ENCODE measurements around the gene ORC2.
A peak's percentile ranks its signal among the peaks of the same experiment; 100 is the strongest.
"Not testable (repeated sequence)": the region's sequence is repeated elsewhere in the genome, so short reads cannot be mapped to it uniquely, and the experiment has no call there.

ORC2 gene

DNA sequence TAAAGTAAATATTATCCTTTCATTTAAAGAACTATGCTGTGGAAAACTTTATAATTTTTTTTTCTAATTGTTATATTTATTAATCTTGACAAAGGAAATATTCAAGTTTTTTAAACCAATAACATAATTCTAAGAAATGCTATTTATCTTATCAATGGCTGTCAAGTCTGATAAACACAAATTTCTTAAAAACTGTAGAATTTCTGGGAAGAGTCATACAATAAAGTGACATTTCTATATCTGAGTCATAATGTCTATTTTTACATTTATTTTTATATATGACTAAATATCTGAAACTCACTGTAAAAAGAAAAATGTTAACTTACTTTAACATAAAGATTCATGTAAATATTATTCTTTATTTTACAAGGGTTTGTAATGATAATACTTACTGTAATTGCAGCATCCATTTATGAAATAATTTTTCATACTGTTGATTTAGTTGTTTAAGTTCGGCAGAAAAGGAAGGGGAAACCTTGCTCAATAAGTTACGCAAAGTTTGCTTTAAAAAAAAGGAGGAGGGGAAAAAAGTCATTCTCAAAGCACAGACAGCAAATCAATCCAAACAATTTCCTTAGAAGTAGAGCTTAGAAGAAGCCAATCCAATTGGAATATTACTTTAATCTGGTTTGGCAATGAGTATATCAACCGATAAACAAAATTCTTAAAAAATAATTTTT lies 32.4 kb downstream of the ORC2 start:
- no peak for DNase-seq (ENCODE audit: low spot score)

DNA sequence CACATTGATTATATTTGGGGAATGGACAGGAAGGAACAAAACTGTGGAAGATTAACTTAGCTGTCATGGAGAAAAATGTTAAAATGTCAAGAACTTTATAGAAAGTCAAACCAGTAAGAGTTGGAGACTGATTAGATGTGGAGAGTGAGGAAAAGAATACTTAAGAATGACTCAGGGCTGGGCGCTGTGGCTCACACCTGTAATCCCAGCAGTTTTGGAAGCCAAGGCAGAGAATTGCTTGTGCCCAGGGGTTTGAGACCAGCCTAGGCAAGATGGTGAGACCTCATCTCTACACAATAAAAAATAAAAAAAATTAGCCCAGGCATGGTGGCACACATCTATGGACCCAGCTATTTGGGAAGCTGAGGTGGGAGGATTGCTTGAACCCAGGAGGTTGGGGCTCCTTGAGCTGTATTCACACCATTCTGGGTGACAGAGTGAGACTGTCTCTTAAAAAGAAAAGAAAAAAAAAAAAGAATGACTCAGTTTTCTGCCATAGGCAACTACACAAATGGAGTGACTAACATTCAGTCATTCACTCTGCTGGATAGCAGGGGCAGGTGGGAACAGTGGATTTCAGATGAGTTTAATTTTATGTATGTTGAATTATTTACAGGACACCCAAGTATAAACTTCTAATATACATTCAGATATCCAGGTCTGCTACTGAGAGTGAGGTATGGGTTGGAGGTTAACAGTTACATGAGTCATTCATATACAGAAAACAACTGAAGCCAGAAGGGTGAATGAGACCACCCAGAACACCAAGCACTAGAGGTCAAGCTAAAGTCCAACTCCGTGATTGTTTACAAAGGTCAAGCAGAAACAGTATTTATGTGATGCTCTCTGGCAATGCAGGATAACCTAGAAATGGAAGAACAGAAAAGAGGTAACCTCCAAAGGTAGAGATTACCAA lies 33.9 kb downstream of the ORC2 start:
- peak; percentile 36 for DNase-seq (ENCODE audit: low spot score)

DNA sequence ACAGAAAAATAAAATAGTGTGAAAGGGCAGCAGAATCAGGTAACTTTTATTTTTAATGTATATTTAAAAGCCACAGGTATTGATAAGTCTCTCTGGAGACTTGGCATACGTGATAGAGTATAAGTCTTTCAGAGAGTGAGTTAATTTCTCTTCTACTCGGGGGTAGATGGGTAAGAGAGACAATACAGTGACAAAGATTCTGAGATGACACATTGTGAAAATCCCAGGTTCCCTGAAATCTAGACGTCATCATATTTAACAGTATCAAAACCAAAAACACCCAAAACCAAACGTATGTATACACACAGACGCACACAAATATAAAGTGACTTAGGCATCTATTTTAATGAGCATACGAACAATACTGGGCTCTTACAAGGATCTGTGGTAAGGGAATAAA lies 41.0 kb downstream of the ORC2 start:
- no peak for DNase-seq (ENCODE audit: low spot score)

DNA sequence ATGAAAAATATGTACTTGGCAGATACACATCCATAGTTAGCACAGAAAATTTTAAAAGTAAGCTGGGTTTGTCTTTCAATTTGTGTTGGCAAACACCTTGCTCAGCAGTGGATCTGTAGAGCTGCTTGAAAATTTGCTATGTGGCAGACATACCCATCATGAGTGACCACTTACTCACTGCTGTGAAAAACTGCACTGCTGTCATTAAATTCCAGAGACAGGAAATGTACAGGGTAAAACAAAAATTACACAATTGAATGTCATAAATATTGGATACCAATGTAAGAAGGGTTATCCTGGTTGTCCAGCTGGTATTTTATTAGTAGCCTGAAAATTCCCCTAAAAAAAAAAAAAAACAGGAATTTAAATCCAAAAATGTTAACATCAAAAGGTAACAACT lies 49.8 kb downstream of the ORC2 start:
- peak; percentile 59 for DNase-seq (ENCODE audit: low spot score)

DNA sequence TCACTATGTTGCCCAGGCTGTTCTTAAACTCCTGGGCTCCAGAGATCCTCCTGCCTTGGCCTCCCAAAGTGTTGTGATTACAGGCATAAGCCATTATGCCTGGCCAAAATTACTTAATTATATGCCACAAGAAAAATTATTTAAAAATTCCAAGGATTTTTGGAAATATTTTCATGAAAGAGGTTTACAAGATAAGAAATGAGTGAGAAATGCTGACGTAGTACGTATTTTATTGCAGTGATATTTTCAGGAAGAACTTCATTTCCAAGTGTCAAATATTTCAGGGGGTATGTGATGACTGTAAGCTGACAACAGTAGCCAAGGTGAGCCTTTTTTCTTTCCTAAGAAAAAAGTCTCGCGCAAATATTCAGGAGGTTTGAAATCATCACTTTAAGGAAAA lies 53.5 kb downstream of the ORC2 start:
- DNase-seq (ENCODE audit: low spot score): no peak

DNA sequence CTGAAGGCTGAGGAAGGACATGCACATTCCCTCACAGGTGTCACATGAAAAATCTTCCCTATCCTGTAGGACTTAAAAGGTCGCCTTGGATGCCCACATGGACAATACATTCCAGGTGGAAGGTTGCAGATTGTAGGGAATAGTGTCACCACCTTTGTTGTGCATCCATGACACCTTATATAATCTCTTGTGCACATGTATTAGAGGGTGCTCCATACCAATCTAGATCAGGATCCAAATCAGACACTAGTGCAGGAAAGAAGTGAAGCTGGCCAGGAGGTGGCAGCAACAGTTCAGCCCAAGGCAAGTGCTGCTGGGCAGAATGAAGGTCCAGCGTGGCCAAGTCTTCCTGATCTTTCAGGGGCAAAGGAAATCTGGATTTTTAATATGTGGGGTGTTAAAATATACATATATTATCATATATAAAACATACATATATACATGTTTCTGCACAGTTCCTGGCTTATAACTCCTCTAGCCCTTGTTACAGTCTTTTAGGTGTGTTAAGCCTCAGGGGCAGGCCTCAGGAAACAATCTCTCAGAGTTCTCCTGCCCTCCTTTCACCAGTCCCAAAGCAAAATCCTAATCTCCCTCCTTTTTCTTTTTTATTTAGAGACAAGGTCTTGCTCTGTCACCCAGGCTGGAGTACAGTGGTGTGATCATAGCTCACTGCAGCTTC lies 57.7 kb downstream of the ORC2 start:
- DNase-seq (ENCODE audit: low spot score): peak; percentile 72

DNA sequence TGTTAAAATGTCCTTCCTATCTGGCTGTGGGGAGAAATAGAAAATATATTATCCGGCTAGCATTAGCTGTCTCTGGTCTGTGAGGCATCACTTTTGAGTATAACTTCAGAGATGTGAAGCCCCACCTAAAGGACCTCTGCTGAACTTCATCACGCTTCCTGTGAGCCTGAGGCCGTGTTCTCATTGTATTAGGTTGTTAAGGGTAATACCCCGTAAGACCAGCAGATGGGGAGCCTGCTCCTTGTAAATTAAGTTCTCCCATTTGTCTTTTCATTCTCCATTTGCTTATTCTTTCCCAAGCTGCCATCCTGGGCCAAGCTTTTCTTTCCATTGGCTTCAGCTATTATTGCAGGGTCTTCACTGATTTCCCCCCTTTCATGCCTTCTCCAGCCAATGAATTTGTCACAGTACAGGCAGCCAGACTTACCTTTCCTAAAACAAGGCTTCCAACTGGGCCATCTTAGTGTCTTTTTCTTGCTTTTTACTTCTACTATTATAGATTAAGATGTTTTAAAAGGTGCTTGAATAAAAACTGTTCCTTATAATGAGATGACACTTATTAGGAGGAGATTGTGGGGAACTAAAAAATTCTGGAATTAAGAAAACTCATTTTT lies 61.9 kb downstream of the ORC2 start:
- peak; percentile 91 for DNase-seq (ENCODE audit: low spot score)

DNA sequence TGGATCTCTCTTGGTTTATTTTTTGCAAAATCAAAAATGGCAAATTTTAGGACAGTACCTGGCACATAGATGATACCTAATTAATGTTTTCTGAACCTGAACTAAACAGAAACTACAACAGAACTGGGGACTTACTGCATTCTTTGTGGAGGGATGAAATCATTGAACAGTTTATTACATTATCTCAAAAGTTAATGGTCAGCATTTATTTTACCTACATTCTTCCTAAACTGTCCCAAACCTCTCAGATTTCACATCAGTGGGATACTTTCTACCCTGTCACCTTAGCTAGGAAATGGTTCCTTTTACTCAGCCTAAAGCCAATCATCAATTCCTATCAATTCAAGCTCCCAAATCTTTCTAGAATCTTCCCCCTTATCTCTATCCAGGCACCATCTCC lies 64.0 kb downstream of the ORC2 start:
- no peak for DNase-seq (ENCODE audit: low spot score)

DNA sequence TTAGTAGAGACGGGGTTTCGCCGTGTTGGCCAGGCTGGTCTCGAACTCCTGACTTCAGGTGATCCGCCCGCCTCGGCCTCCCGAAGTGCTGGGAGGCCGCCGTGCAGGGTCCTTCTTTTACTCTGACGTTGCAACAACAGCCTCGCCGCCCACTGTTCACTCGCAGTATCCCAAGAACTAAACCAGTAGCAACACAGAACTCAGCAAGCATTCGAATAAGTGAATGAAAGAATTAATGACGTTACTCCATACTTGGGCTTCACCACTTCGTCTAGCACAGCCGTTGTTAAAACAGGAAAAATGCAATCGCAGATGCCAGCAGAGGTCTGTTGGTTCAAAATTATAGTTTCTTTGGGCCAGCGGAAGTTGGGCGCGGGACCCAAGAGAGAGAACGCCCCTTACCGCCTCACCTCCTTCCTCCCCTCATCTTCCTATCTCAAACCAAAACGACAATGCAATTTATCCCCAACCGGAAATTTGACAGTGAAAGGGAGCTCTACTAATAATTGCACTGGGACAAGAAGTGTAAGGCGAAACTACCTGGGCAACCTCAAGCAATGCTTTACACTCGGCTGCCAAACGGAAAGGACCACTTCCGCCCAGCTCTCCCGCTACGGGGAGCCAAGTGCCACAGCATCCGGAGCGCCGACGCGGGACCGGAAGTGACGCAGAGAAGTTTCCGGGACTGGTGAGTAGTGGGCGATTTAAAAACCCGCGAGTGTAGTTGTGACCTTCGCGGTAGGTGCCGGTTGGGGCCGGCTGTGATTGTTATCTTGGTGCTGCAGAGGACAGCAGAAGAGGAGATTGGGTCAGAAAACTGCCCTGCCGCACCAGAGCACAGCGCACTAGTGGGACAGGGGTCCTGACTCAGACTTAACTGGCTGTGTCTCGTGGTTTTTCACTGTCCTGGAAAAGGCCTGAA lies 74.5 kb downstream of the ORC2 start, which contains the start of the genes NIF3L1 and PPIL3:
TSS of gene NIF3L1 (plus strand) at position 668 of the 922 bp plus-strand sequence. CDS start 2,573 bp downstream, outside the sequence.
TSS of gene PPIL3 (minus strand) at position 374 of the 922 bp plus-strand sequence. CDS start 1,462 bp downstream, outside the sequence.
- DNase-seq (ENCODE audit: low spot score): peak; percentile 98

DNA sequence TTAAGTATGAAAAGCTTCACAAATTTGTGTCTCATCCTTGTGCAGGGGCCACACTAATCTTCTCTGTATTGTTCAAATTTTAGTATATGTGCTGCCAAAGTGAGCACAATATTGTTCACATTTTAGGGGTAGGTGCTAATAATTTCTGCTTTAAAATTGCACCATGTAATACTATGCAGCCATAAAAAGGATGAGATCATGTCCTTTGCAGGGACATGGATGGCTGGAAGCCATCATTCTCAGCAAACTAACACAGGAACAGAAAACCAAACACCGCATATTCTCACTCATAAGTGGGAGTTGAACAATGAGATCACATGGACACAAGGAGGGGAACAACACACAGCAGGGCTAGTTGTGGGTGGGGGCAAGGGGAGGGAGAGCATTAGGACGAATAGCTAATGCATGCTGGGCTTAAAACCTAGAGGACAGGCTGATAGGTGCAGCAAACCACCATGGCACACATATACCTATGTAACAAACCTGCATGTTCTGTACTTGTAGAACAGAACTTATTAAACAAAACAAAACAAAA lies 81.7 kb downstream of the ORC2 start:
- DNase-seq (ENCODE audit: low spot score): not testable (repeated sequence)

DNA sequence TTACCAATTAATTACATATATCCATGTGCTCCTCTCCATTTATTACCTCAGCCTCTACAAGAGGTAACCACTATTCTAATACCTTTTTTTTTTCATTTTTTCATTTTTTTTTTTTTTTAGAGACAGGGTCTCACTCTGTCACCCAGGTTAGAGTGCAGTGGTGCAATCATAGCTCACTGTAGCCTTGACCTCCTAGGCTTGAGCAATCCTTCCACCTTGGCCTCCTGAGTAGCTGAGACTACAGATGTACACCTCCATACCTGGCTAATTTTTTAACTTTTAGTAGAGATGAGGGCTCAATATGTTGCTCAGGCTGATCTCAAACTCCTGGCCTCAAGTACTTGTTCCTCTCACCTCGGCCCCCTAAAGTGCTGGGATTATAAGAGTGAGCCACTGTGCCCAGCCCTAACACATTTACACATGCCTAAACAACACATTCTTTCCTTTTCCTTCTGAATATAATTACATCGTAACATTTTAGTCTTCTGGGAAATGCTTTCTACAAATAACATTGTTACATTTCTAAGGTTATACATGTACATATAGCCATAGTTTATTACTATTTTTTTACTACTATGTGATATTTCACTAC lies 85.1 kb downstream of the ORC2 start:
- DNase-seq (ENCODE audit: low spot score): no peak

DNA sequence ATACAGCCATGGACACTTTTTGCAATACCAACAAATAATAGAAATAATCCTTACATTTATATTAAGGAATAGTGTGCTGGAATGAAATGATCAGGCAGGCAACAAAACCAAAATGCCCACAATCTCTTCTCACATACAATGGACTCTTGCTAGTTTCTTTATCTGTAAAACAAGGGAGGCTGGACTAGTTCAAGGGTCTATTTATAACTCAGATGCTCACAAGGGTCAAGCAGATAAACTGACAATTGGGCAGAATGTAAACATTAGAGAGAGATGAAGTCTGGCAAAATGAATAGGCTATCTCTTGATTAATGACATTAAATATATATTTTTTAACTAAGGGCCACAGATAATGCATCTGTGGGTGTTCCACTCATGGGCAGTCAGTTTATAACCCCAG lies 86.0 kb downstream of the ORC2 start:
- DNase-seq (ENCODE audit: low spot score): no peak

DNA sequence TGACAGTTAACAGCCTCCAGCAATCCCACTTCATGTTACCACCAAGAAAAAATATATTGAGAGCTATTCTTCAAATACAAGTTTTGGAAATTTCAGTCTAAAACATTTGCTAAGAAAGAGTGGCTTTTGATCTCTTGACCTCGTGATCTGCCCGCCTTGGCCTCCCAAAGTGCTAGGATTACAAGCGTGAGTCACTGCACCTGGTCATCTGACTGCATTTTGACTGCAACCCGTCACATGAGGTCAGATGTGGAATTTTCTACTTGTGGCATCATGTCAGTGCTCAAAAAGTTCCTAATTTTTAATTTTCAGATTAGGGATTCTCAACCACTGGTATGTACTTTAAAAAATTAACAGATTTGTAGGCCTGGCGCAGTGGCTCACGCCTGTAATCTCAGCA lies 89.9 kb downstream of the ORC2 start:
- no peak for DNase-seq (ENCODE audit: low spot score)

DNA sequence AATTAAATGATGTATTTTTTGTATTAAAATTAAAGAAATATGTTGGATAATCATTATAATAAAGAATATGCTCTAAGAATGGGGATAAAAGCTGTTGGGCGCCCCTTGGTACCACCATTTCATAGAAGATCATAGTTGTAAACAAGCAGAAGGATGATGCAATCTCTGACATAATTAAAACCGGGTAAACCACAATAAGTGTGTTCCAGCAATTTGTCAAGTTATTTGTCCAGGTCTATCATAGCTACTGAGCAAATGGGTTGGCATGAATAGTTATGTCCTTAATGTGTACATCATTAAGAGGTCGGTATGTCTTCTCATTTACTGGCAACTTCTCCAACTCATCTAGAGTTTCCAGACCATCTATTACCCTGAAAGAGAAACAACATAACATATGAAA lies 92.3 kb downstream of the ORC2 start:
- no peak for DNase-seq (ENCODE audit: low spot score)

DNA sequence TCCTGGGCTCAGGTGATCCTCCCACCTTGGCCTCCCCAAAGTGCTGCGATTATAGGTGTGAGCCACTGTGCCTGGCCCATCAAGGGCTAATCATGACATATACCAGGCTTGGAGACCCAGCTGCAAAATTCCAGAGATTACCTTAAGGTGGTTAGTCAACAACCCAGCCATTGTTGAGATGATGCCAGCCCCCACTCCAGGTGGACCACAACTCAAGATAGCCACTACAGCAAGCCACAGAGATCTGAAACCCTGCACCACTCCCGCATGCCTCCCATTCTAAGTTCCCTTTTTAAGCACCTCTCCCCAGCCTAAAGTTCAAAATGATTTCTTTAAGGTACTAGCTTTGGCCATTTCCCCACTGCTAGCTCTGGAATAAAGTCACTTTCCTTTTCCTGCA lies 94.4 kb downstream of the ORC2 start:
- no peak for DNase-seq (ENCODE audit: low spot score)

DNA sequence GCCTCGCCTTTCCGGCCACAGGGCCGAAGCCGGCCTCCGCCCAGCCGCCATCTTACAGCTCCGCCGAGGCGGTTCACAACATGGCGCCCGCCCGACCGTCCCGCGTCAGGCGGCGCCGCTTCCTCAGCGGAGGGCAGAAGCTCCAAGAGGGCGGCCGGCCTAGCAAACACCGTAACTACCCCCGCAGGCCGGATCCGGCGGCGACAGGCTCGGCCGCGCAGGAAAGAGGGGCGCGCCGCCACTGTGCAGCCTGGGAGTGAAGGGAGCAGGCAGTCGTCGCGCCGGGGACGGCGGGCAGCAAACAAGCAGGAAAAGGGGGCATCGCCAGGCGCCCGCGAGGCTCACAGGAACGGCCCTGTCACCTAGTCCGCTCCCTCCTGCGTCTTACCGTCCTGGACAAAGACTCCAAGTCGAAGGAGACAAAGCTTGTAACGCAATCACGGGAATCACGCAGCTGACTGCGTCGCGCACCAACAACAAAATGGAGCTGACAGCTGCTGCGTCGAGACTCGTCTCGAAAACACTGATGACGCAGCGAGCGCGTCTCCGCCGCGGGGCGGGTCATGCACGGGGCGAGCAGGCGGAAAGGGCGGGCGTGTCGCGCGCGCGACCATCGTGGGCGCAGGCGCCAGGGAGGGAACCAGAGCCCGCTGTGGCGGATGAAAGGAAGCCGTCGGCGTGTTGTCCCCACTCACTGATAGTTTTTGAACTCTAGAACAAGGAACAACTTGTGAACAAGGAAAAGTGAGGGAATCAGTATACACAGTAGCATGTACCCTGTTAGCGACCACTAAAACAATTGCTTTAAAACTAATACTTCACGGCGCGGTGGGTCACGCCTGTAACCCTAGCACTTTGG lies 99.1 kb downstream of the ORC2 start, which contains the start of gene CLK1:
TSS of gene CLK1 (minus strand) at position 483 of the 859 bp plus-strand sequence. CDS start 2,796 bp downstream, outside the sequence.
- DNase-seq (ENCODE audit: low spot score): peak; percentile 93

DNA sequence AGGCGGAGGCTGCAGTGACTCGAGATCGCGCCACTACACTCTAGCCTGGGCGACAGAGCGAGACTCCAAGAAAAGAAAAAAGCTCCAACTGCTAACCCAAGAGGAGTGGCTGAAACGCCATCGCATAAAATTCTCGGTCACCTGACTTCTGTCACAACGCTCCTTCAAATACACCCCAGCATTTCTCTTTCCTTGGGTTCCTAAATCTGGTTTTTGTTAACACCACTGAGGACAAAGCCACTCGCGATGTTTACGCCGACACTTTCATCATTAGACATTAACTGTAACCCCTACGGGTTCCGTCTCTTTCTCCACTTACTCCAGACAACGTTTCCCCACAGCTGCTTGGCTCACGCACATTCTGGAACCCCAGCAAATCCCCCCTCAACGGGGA lies 99.7 kb downstream of the ORC2 start:
- DNase-seq (ENCODE audit: low spot score): peak; percentile 32

DNA sequence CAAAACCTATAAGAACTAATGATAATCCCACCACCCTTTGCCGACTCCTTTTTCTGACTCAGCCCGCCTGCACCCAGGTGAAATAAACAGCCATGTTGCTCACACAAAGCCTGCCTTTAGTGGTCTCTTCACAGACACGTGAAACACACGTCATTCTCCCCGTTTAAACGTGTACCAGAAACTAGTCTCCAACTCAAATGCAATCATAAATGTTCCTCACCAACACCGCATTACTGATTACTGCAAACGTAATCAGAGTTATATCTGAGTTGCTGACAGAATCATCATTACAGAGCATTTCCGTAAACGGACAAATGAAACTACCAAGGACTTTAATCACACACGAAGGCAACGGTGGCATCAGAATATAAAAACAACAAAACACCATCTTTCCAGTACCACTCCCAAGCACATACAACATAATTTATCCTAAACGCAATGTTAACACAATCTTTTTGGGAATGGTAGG lies 100.9 kb downstream of the ORC2 start:
- peak; percentile 73 for DNase-seq (ENCODE audit: low spot score)

DNA sequence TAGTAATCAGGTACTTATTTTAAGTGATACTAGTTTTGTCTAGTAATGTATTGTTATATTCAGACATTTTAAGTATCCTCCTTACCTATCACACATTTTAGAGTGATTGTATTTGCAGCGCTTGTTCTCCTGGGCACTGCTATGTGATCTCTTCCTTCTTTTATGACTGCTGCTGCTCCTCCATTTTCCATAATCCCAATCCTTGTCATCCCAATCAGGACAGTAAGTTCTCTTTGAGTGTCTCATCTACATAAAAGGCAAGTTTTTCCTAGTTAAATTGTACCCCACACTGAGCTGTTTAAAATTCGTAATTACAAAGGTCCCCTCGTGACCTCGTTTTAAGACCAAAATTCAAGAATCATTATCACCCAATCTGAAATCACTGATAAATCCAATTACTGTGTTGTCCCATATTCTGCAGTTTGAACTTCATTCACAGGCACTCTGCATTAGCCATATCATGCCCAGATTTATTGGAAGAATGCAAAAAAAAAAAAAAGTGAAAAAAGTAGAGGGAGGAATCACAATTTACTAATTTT lies 101.8 kb downstream of the ORC2 start:
- DNase-seq (ENCODE audit: low spot score): no peak
